Endometrial microvascular endothelial cells (primary cell): ENCODE results near the gene PCP4L1. TPM values are rescaled to one million over a fixed set of nuclear protein-coding genes. Genes with fewer than 3 reads are reported as not detected.
"Not testable (repeated sequence)": the region's sequence is repeated elsewhere in the genome, so short reads cannot be mapped to it uniquely, and the experiment has no call there.

Source experiments
- in situ Hi-C: cut with HindIII; loops from 2 replicates; pipeline ENCODE4 v1.10.0; 2017; ENCODE audit warnings: low sequenced_read_pairs, low pct_unique_long_range_greater_than_20kb; ENCODE audit errors: inconsistent ontology term
- total RNA-seq: library from RNA; depleted of rRNA; stranded (reverse); fragments of >200 nt; gene quantifications from one replicate; pipeline ENCODE4 v1.2.3, GENCODE V29; 2015; ENCODE audit errors: inconsistent ontology term

The PCP4L1 gene
- total RNA-seq, 1 donor from 2014 or later: not detected

GRCh38 chr1:161305867-161306519 is 47.4 kb downstream of the PCP4L1 start:
- in situ Hi-C loops: loop anchor here (10.0 kb wide), 1 partner anchor 69 kb away; no protein-coding TSS in a partner anchor

DNA sequence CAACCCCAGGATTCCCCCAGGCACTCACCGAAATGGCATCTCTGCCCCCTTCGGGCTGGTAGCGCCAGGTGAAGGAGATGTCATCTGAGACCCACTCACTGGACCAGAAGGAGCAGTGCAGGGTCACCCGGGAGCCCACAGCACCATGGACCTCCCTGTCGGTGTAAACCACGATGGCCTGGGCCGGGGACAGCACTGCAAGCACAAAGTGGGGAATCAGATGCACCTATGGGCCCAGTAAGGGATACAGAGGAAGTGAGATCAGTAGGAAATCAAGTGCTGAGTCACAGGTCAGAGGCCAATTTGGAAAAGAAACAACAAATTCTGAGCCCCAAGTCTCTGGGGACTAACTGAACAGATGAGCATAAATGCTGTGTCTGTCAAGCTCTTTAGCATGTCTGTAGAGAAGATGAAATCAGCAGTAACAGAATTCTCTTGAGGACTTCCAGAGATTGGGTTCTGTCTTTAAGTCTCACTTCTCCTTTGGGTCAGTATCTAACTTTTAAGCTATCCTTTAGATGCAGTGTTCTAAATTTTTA is 48.8 kb downstream of the PCP4L1 start:
- in situ Hi-C loops: loop anchor here (10.0 kb wide), 1 partner anchor 68 kb away; no protein-coding TSS in a partner anchor

DNA sequence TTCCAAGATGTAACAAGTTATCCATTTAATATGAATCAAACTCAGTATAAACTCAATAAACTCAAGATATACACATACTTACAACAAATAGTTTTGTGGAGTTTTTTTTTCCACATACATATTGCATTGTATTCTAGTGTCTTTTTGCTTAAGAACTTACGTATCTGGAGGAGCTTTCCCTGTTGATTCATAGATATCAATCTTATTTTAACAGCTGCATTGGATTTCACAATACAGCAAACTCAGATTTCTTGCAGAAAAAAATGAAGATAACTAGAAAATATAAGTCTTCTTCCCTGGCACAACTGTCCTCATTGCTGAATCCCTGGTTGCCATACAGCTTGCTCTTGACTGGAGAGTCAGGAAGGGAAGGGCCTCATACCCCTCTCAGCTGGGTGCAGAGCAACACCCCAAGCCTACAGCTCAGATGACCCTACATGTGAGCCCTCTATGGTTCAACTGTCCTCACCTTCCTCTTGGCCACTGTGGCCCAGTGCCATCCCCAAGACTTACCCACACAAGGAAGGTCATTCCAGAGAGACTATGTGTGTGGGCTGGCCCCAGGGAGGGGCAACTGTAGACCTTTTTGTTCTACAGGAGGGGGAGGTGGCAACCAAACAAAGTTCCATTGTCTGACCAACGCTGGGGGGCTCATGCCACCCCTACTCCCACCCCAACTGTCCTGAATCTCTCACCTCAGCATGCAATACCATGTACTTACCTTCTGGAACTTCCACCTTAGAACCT is 49.5 kb downstream of the PCP4L1 start:
- in situ Hi-C loops: loop anchor here (10.0 kb wide), 1 partner anchor 67 kb away; no protein-coding TSS in a partner anchor

DNA sequence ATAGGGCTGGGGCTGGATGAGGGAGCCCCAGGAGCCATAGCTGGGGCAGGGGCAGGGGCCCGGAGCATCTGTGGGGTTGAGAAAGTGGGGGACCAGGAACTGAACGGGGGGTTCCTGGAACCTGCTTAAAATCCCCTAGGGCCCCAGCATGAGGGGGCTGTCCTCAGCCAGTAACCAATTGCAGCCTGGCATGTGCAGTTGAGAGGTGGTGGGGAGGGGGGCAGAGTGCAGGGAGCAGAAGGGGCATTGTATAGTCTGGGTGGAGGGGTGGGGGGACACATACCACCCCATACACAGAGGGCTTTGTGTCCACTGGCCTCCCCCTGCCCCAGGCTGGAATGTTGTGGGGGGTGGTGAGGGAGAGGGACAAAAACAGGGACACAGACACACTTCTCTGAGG is 51.3 kb downstream of the PCP4L1 start, which contains the start of gene MPZ:
Gene MPZ, minus strand, starts transcription at position 101 of the 400 bp plus-strand sequence. Its CDS starts 63 bp downstream, at position 38.
- in situ Hi-C loops: loop anchor here (10.0 kb wide), 1 partner anchor 65 kb away; no protein-coding TSS in a partner anchor

DNA sequence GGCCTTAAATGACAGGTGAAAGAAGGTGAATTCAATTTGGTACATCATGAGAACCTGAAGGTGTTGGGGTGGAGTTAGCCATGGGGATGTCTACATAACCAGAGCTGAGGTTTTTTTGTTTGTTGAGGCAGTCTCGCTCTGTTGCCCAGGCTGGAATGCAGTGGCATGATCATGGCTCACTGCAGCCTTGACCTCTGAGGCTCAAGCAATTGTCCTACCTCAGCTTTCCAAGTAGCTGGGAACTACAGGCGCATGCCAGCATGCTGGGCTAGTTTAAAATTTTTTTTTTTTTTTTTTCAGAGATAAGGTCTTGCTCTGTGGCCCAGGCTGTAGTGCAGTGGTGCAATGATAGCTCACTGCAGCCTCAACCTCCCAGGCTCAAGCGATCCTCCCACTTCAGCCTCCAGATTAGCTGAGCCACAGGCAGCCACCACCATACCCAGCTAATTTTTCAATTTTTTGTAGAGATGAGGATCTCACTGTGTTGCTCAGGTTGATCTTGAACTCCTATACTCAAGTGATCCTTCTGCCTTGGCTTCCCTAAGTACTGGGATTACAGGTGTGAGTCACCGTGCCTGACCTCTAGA is 53.1 kb downstream of the PCP4L1 start:
- in situ Hi-C loops: no loop called here

GRCh38 chr1:161313554-161314200 is 55.1 kb downstream of the PCP4L1 start:
- in situ Hi-C loops: no loop called here

- in situ Hi-C loops: no loop called here
Measured at GRCh38 chr1:161314201-161314981, 55.8 kb downstream of the PCP4L1 start, which contains the start of gene SDHC. SDHC (plus strand) TSS chr1:161314381; CDS start chr1:161314406, 25 bp downstream.

- in situ Hi-C loops: not testable (repeated sequence)
Measured at GRCh38 chr1:161315841-161316674, 57.5 kb downstream of the PCP4L1 start.

GRCh38 chr1:161324020-161324419 is 65.5 kb downstream of the PCP4L1 start:
- in situ Hi-C loops: no loop called here

- in situ Hi-C loops: no loop called here
Measured at GRCh38 chr1:161330346-161330745, 71.8 kb downstream of the PCP4L1 start.

GRCh38 chr1:161333166-161333565 is 74.6 kb downstream of the PCP4L1 start:
- in situ Hi-C loops: no loop called here

Other genes with a start within 250 kb of the PCP4L1 start
- 84.0 TPM for gene F11R, start 237.6 kb upstream of the PCP4L1 start, total RNA-seq
- not detected for gene TSTD1, start 219.8 kb upstream of the PCP4L1 start, total RNA-seq
- 119 TPM for gene USF1, start 212.8 kb upstream of the PCP4L1 start, total RNA-seq
- gene ARHGAP30, start 188.9 kb upstream of the PCP4L1 start, total RNA-seq: not detected
- gene NECTIN4, start 169.2 kb upstream of the PCP4L1 start, total RNA-seq: not detected
- gene KLHDC9, start 160.4 kb upstream of the PCP4L1 start, total RNA-seq: 0.46 TPM
- 49.2 TPM for gene PFDN2, start 140.7 kb upstream of the PCP4L1 start, total RNA-seq
- 31.9 TPM for gene NIT1, start 140.6 kb upstream of the PCP4L1 start, total RNA-seq
- 28.3 TPM for gene DEDD, start 126.1 kb upstream of the PCP4L1 start, total RNA-seq
- 74.1 TPM for gene UFC1, start 104.8 kb upstream of the PCP4L1 start, total RNA-seq
- 11.8 TPM for gene USP21, start 99.2 kb upstream of the PCP4L1 start, total RNA-seq
- 19.2 TPM for gene PPOX, start 92.3 kb upstream of the PCP4L1 start, total RNA-seq
- 46.3 TPM for gene B4GALT3, start 81.2 kb upstream of the PCP4L1 start, total RNA-seq
- 17.7 TPM for gene ADAMTS4, start 59.7 kb upstream of the PCP4L1 start, total RNA-seq
- gene NDUFS2, start 56.4 kb upstream of the PCP4L1 start, total RNA-seq: 161 TPM
- gene FCER1G, start 43.5 kb upstream of the PCP4L1 start, total RNA-seq: not detected
- gene APOA2, start 35.1 kb upstream of the PCP4L1 start, total RNA-seq: not detected
- 24.8 TPM for gene TOMM40L, start 32.7 kb upstream of the PCP4L1 start, total RNA-seq
- gene NR1I3, start 20.5 kb upstream of the PCP4L1 start, total RNA-seq: not detected
- 0.93 TPM for gene MPZ, start 51.2 kb downstream of the PCP4L1 start, total RNA-seq
- gene SDHC, start 55.6 kb downstream of the PCP4L1 start, total RNA-seq: 71.5 TPM
- gene CFAP126, start 109.1 kb downstream of the PCP4L1 start, total RNA-seq: not detected
- not detected for gene FCGR2A, start 246.7 kb downstream of the PCP4L1 start, total RNA-seq